GM18520 (cell line): ENCODE measurements around the gene CCDC134.
"Not testable (repeated sequence)": the region's sequence is repeated elsewhere in the genome, so short reads cannot be mapped to it uniquely, and the experiment has no call there.

Experiments
- ATAC-seq: cut with Tn5 transposase; IDR thresholded peaks from one replicate; pipeline ENCODE4 v1.9.1; 2021; ENCODE audit not compliant: unreplicated experiment

Gene CCDC134

GRCh38 chr22:41822317-41823057 lies 22.0 kb downstream of the CCDC134 start:
- ATAC-seq, result no peak

GRCh38 chr22:41823797-41824196 lies 23.3 kb downstream of the CCDC134 start:
- no peak for ATAC-seq

- ATAC-seq, result no peak
Measured at GRCh38 chr22:41825376-41825775, 24.9 kb downstream of the CCDC134 start.

- no peak for ATAC-seq
Measured at GRCh38 chr22:41826021-41826420, 25.5 kb downstream of the CCDC134 start.

- ATAC-seq, result no peak
Measured at GRCh38 chr22:41826430-41827383, 26.2 kb downstream of the CCDC134 start.

- ATAC-seq, result no peak
Measured at GRCh38 chr22:41827671-41828070, 27.2 kb downstream of the CCDC134 start.

GRCh38 chr22:41828516-41828915 lies 28.0 kb downstream of the CCDC134 start:
- no peak for ATAC-seq

GRCh38 chr22:41830174-41830573 lies 29.7 kb downstream of the CCDC134 start:
- ATAC-seq, result no peak

- no peak for ATAC-seq
Measured at GRCh38 chr22:41831383-41831782, 30.9 kb downstream of the CCDC134 start.

- ATAC-seq, result no peak
Measured at GRCh38 chr22:41831828-41832552, 31.5 kb downstream of the CCDC134 start.

- peak; percentile 78 for ATAC-seq
Measured at GRCh38 chr22:41832553-41833368, 32.3 kb downstream of the CCDC134 start, which contains the start of gene SREBF2. Gene SREBF2 (plus strand): TSS chr22:41833105. CDS start chr22:41833271, 166 bp downstream.

GRCh38 chr22:41833369-41834004 lies 33.0 kb downstream of the CCDC134 start:
- ATAC-seq, result no peak

GRCh38 chr22:41834005-41834944 lies 33.8 kb downstream of the CCDC134 start:
- no peak for ATAC-seq

- ATAC-seq, result not testable (repeated sequence)
Measured at GRCh38 chr22:41835462-41835861, 35.0 kb downstream of the CCDC134 start.

GRCh38 chr22:41836551-41836950 lies 36.1 kb downstream of the CCDC134 start:
- no peak for ATAC-seq

GRCh38 chr22:41838842-41839618 lies 38.6 kb downstream of the CCDC134 start:
- no peak for ATAC-seq

- no peak for ATAC-seq
Measured at GRCh38 chr22:41840216-41840615, 39.7 kb downstream of the CCDC134 start.
